GM12801 (cell line): ENCODE data around the gene CRHR2.

Source experiments
- TF ChIP-seq, protein P1 (sequence below): IDR thresholded peaks from one replicate; pipeline ENCODE4 v1.5.1; 2011; ENCODE audit warnings: control low read depth; ENCODE audit not compliant: insufficient read length; ENCODE audit errors: extremely low read depth

Gene CRHR2

DNA sequence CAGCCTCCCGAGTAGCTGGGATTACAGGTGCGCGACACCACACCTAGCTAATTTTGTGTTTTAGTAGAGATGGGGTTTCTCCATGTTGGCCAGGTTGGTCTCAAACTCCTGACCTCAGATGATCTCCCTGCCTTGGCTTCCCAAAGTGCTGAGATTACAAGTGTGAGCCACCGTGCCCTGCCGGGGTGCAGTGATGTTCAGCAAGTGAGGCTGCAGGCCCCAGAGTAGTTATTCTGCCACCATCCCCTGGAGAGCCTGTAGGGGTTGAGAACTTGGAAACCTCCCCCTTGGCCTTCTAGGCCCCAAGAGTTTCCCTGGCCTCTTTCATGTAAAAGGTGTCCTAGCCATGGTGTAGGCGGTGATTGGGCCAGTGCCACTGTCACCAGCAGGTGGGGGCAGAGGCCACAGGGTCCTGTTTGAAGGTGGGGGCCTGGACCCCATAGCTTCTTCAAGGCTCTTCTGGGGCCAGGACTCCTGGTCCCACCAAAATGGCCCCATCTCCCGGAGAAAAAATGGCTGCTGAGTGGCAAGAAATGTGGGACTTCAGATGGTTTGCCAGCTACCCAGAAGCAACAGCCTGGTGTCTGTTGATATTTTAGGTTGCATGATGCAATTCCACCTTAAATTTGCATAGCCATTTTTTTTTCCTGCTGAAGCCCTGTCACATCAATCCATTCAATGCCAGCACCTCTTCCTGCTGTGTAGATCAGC is 44.2 kb upstream of the CRHR2 start:
- TF ChIP-seq, protein P1, sequence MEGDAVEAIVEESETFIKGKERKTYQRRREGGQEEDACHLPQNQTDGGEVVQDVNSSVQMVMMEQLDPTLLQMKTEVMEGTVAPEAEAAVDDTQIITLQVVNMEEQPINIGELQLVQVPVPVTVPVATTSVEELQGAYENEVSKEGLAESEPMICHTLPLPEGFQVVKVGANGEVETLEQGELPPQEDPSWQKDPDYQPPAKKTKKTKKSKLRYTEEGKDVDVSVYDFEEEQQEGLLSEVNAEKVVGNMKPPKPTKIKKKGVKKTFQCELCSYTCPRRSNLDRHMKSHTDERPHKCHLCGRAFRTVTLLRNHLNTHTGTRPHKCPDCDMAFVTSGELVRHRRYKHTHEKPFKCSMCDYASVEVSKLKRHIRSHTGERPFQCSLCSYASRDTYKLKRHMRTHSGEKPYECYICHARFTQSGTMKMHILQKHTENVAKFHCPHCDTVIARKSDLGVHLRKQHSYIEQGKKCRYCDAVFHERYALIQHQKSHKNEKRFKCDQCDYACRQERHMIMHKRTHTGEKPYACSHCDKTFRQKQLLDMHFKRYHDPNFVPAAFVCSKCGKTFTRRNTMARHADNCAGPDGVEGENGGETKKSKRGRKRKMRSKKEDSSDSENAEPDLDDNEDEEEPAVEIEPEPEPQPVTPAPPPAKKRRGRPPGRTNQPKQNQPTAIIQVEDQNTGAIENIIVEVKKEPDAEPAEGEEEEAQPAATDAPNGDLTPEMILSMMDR = no peak

DNA sequence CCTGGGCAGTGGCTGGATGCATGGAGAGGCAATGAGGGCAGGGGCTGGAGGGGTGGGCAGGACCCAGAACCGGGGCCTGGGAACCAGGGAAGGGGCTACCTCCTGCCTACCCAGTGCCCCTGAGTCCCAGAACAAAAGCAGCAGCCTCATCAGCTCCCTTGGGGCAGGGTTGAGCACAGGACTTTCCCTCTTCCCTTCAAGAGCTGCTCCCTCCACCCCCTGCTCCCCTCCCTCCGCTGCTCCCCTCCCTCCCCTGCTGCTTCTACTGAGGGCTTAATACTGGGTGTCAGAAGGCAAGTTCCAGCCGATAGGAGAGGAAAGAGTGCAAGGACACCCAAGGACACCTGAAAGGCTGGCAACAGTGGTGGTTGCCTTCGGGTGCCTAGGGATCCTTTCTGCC is 41.5 kb upstream of the CRHR2 start:
- TF ChIP-seq, protein P1 = no peak

- TF ChIP-seq, protein P1 = no peak
These were observed 40.4 kb upstream of the CRHR2 start for GRCh38 chr7:30722671-30723070.

- TF ChIP-seq, protein P1 = no peak
These were observed 39.9 kb upstream of the CRHR2 start for GRCh38 chr7:30722187-30722586.

DNA sequence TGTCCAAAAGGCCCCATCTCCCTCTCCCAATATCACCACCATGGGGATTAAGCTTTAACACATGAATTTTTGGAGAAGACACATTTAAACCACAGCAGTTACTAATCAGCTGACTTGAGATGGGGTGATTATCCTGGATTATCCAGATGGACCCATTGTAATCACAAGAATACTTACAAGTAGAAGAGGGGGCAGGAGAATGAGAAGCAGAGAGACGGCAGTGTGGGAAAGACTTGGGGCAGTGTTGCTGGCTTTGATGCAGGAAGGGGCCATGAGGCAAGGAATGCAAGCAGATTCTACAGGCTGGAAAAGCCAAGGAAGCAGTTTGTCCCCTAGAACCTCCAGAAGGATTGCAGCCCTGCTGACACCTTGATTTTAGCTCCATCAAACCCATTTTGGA is 39.0 kb upstream of the CRHR2 start:
- TF ChIP-seq, protein P1 = no peak

GRCh38 chr7:30717181-30717580 is 34.9 kb upstream of the CRHR2 start:
- TF ChIP-seq, protein P1 = no peak

- TF ChIP-seq, protein P1 = no peak
These were observed 31.9 kb upstream of the CRHR2 start for GRCh38 chr7:30714129-30714528.
